GM12878 (cell line): ENCODE results near the gene DFFA. TPM values are rescaled to one million over a fixed set of nuclear protein-coding genes. Genes with fewer than 3 reads are reported as not detected.

Experiments
- ATAC-seq: fragments of 200-7000 bp; cut with Tn5 transposase; 3 replicates; pipeline ENCODE4 v1.9.1; 2020; ENCODE audit warnings: mild to moderate bottlenecking, moderate library complexity
- BruUV-seq: library from RNA; stranded (reverse); fragments of 400-500 nt; replicated peaks from 2 replicates; lab custom pipeline; 2021; lab: Mats Ljungman, UMichigan
- CTCF ChIA-PET: fragments of 300-600 bp; sonication (Branson Sonifier 250); formaldehyde crosslinking; extraction: SDS; loops from one replicate; lab custom pipeline; 2021; ENCODE audit warnings: inconsistent platforms; lab: Yijun Ruan, JAX
- POLR2A ChIA-PET: fragments of 350-600 bp; formaldehyde crosslinking; extraction: SDS; loops from one replicate; lab custom pipeline; 2021; ENCODE audit warnings: inconsistent platforms; lab: Charles Lee
- RAD21 ChIA-PET: fragments of 300-600 bp; sonication (Branson Sonifier 250); formaldehyde crosslinking; loops from one replicate; lab custom pipeline; 2023; ENCODE audit warnings: antibody characterized with exemption; ENCODE audit not compliant: unreplicated experiment; lab: Charles Lee
- SMC1A ChIA-PET: fragments of 300-600 bp; sonication (Branson Sonifier 250); formaldehyde crosslinking; loops from one replicate; lab custom pipeline; 2023; ENCODE audit not compliant: unreplicated experiment, uncharacterized antibody; lab: Charles Lee
- DNase-seq: peaks from one replicate; pipeline ENCODE4 v3.0.0-alpha.2; 2011; ENCODE audit warnings: low read depth, low spot score
- FAIRE-seq: peaks from 3 replicates; lab custom pipeline; 2011; peaks lifted over from hg19 to GRCh38; lab: Jason Lieb, UNC
- H2AFZ ChIP-seq: 2 replicates; pipeline ENCODE4 v1.6.0; 2011; ENCODE audit warnings: low read depth, low read length, control low read depth; ENCODE audit not compliant: control insufficient read depth
- H3K27ac ChIP-seq: 2 replicates; pipeline ENCODE4 v1.5.1; 2011; ENCODE audit warnings: control low read depth; ENCODE audit not compliant: control insufficient read depth, insufficient read depth
- H3K27me3 ChIP-seq, 2 experiments: replicated peaks in 1 of 2; 2 replicates each; pipeline versions ENCODE4 v1.6.0 to v1.6.1; 2011; ENCODE audit warnings: low read length in 1 of 2; ENCODE audit not compliant: control insufficient read depth in 2 of 2, insufficient read depth in 2 of 2
- H3K36me3 ChIP-seq, 2 experiments: 2 replicates each; pipeline ENCODE4 v1.5.1; 2011; ENCODE audit warnings: low read length in 1 of 2; ENCODE audit not compliant: control insufficient read depth in 2 of 2, insufficient read depth in 2 of 2
- H3K4me1 ChIP-seq: 2 replicates; pipeline ENCODE4 v1.6.1; 2011; ENCODE audit warnings: mild to moderate bottlenecking, low read length, moderate library complexity, mixed read lengths; ENCODE audit not compliant: control insufficient read depth, insufficient read depth
- H3K4me2 ChIP-seq: 2 replicates; pipeline ENCODE4 v1.6.0; 2011; ENCODE audit warnings: control low read depth; ENCODE audit not compliant: control insufficient read depth, insufficient read depth
- H3K4me3 ChIP-seq: fragments of 200-600 bp; sonication (generic); 2 replicates; pipeline ENCODE4 v1.5.1; 2016
- H3K79me2 ChIP-seq: 2 replicates; pipeline ENCODE4 v1.6.0; 2011; ENCODE audit warnings: low read length; ENCODE audit not compliant: control insufficient read depth, insufficient read depth
- H3K9ac ChIP-seq: 2 replicates; pipeline ENCODE4 v1.8.0; 2011; ENCODE audit warnings: low read length, control low read depth, mixed read lengths; ENCODE audit not compliant: control insufficient read depth, insufficient read depth
- H3K9me3 ChIP-seq: replicated peaks from 3 replicates; pipeline ENCODE4 v1.5.1; 2011; ENCODE audit warnings: mild to moderate bottlenecking, low read length; ENCODE audit not compliant: control insufficient read depth, insufficient read depth
- H4K20me1 ChIP-seq: 2 replicates; pipeline ENCODE4 v1.6.0; 2011; ENCODE audit not compliant: control insufficient read depth, insufficient read depth
- EZH2 ChIP-seq: IDR thresholded peaks from 2 replicates; pipeline ENCODE4 v1.6.1; 2012; ENCODE audit warnings: low read depth, mild to moderate bottlenecking, control low read depth, inconsistent platforms, low read length, borderline replicate concordance; ENCODE audit not compliant: control insufficient read depth
- FOS ChIP-seq: IDR thresholded peaks from 3 replicates; pipeline ENCODE4 v1.6.1; 2011; ENCODE audit warnings: borderline replicate concordance; ENCODE audit not compliant: insufficient read length; ENCODE audit errors: extremely low read depth
- WGBS: methylation state at CpG from one replicate; pipeline ENCODE4 v1.1.6; 2016; ENCODE audit warnings: low lambda C conversion rate; ENCODE audit not compliant: insufficient replicate concordance, insufficient coverage; ENCODE audit errors: missing lambda C conversion rate; 5-methylcytosine and 5-hydroxymethylcytosine counted together
- in situ Hi-C: fragments of 300-500 bp; cut with MboI; formaldehyde crosslinking; loops from 9 replicates; pipeline ENCODE4 v1.14.3; 2018; ENCODE audit warnings: mixed read lengths
- intact Hi-C: fragments of 100-400 bp; cut with micrococcal nuclease; formaldehyde crosslinking; loops from one replicate; pipeline ENCODE4 v1.14.2; 2022; ENCODE audit not compliant: unreplicated experiment
- polyA plus RNA-seq, 11 experiments: library from polyadenylated mRNA; depleted of rRNA in 4 of 11; unstranded in 6 of 11; stranded (reverse) in 5 of 11; fragments of >200 nt; fragmentation: Nextera tagmentation in 4 of 11; fragmentation: Illumina TruSeq in 1 of 11; extraction: Ambion mirVana in 4 of 11; extraction: Trizol in 1 of 11; gene quantifications; 1 replicate in 1 of 11; 2 replicates in 10 of 11; pipeline versions ENCODE4 v1.2.1 to v1.2.3, GENCODE V29; 2011 to 2016; ENCODE audit warnings: inconsistent platforms in 2 of 11, missing spikeins in 2 of 11, low read depth in 1 of 11
- total RNA-seq, 4 experiments: library from RNA; depleted of rRNA in 3 of 4; stranded (reverse); fragments of >200 nt in 3 of 4; fragmentation: Illumina TruSeq in 1 of 4; extraction: Trizol in 1 of 4; gene quantifications; 2 replicates each; pipeline versions ENCODE4 v1.2.1 to v1.2.3, GENCODE V29; 2013 to 2021

The DFFA gene
- total and polyA plus RNA-seq, 10 of the 15 experiments (the other 5 are each of a cell fraction or from before 2014, with no cell fraction given): 37.4 to 83.8 (median 52.4) TPM

DNA sequence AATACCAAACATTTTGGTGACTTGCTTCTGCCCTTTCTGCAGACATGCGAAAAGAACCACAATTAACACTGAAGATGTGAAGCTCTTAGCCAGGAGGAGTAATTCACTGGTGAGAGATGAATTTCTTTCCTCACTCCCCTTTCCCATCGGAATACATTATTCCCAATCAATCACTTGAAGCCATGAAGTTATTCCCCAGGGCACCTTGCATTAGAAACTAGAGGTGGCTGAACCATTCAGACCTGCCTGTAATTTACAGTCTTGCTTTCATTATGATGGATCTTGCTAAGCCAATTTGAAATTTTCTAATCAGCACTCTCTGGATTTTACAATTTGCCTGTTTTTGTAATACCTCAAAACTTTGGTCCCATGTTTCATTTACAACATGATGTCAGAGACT, 32.0 kb downstream of the DFFA start:
- no peaks in the 10 kb centered on the region for H3K79me2 ChIP-seq
- FAIRE-seq: no peak
- no peak for ATAC-seq
- H4K20me1 ChIP-seq: no peaks in the 10 kb centered on the region
- in situ Hi-C loops: no loop called here
- 100% methylated on average over 2 of the region's 2 CpGs for WGBS
- SMC1A ChIA-PET: no interaction called here
- BruUV-seq: no TSS peak
- no peak overlapping the region for H3K27ac ChIP-seq
- no peak overlapping the region for H3K9ac ChIP-seq
- no peak for TF ChIP-seq FOS
- no peak for DNase-seq
- H3K4me2 ChIP-seq: no peak overlapping the region
- CTCF ChIA-PET: interaction anchor here (0.6 kb wide), 1 partner anchor 984 kb away, joined by 3 read pairs; no protein-coding TSS in a partner anchor
- no peaks in the 10 kb centered on the region; a peak in 1 of 4 replicates for H3K36me3 ChIP-seq
- POLR2A ChIA-PET: no interaction called here
- H3K4me1 ChIP-seq: no peaks in the 10 kb centered on the region
- RAD21 ChIA-PET: no interaction called here
- no peaks in the 10 kb centered on the region for H3K9me3 ChIP-seq
- H3K4me3 ChIP-seq: no peak overlapping the region
- H3K27me3 ChIP-seq: no peaks in the 10 kb centered on the region
- intact Hi-C loops: no loop called here
- no peak overlapping the region for H2AFZ ChIP-seq

DNA sequence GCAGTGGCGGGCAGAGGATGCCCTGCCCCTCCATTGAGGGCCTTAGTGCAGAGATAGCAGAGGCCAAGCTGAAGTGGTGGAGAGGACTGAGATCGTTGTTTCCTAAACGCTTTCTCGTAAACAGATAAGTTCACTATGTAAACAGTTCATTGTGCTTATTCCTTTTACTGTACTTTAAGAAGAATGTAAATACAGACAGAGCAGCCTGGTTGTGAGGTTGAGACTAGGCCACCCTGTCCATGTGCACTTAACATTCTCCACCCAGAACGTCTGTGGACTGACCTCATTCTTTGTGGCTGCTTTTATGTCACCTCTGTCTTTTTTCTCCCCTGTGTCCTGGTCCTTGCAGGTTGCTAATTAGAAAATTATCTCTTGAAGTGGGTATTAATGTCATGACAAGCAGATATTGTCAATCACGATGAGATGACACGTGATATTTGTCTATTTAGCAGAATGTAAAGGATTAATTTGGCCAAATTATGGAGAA, 33.6 kb downstream of the DFFA start:
- ATAC-seq (no peak), DNase-seq (no peak), FAIRE-seq (no peak)
- intact Hi-C loops (no loop called here), in situ Hi-C loops (loop anchor here (10.0 kb wide), 1 partner anchor 426 kb away; no protein-coding TSS in a partner anchor)
- POLR2A ChIA-PET: no interaction called here
- CTCF ChIA-PET: interaction anchor here (10.5 kb wide), 1 partner anchor 55 kb away, joined by 292 read pairs; no protein-coding TSS in a partner anchor
- RAD21 ChIA-PET: no interaction called here
- no peak overlapping the region for H3K27ac ChIP-seq
- no peak overlapping the region for H3K4me2 ChIP-seq
- H3K9me3 ChIP-seq: no peaks in the 10 kb centered on the region
- no peaks in the 10 kb centered on the region for H3K36me3 ChIP-seq
- no peaks in the 10 kb centered on the region for H4K20me1 ChIP-seq
- BruUV-seq: no TSS peak
- no peak overlapping the region for H2AFZ ChIP-seq
- H3K79me2 ChIP-seq: no peaks in the 10 kb centered on the region
- no peak for TF ChIP-seq EZH2
- no peak overlapping the region for H3K9ac ChIP-seq
- SMC1A ChIA-PET: no interaction called here
- H3K4me3 ChIP-seq: no peak overlapping the region
- H3K4me1 ChIP-seq: peaks cover 3% of the 10 kb centered on the region; the same call in 1 of the 2 replicates
- 77% methylated on average over 7 of the region's 7 CpGs for WGBS
- H3K27me3 ChIP-seq: no peaks in the 10 kb centered on the region
